Measurements from ENCODE around the gene C16orf54.
"Not testable (repeated sequence)": the region's sequence is repeated elsewhere in the genome, so short reads cannot be mapped to it uniquely, and the experiment has no call there.

C16orf54 gene

GRCh38 chr16:29707160-29707559 is 38.6 kb downstream of the C16orf54 start:
- not testable (repeated sequence) for DNase-seq (ENCODE audit: low read depth)

GRCh38 chr16:29705030-29705429 is 40.8 kb downstream of the C16orf54 start:
- DNase-seq (ENCODE audit: low read depth) = no peak

- DNase-seq (ENCODE audit: low read depth) = no peak
Measured at GRCh38 chr16:29702269-29702668, 43.5 kb downstream of the C16orf54 start.

- no peak for DNase-seq (ENCODE audit: low read depth)
Measured at GRCh38 chr16:29701214-29701555, 44.6 kb downstream of the C16orf54 start.

GRCh38 chr16:29700253-29700987 is 45.4 kb downstream of the C16orf54 start:
- peak; percentile 77 for DNase-seq (ENCODE audit: low read depth)

GRCh38 chr16:29699324-29700219 is 46.2 kb downstream of the C16orf54 start:
- DNase-seq (ENCODE audit: low read depth) = no peak

GRCh38 chr16:29698484-29699323 is 47.1 kb downstream of the C16orf54 start:
- no peak for DNase-seq (ENCODE audit: low read depth)

GRCh38 chr16:29698042-29698441 is 47.7 kb downstream of the C16orf54 start:
- no peak for DNase-seq (ENCODE audit: low read depth)

- no peak for DNase-seq (ENCODE audit: low read depth)
Measured at GRCh38 chr16:29697391-29697790, 48.4 kb downstream of the C16orf54 start.

GRCh38 chr16:29696881-29697331 is 48.9 kb downstream of the C16orf54 start:
- no peak for DNase-seq (ENCODE audit: low read depth)

- DNase-seq (ENCODE audit: low read depth) = not testable (repeated sequence)
Measured at GRCh38 chr16:29695675-29696074, 50.1 kb downstream of the C16orf54 start.

GRCh38 chr16:29694384-29695195 is 51.2 kb downstream of the C16orf54 start:
- no peak for DNase-seq (ENCODE audit: low read depth)

GRCh38 chr16:29692606-29693005 is 53.2 kb downstream of the C16orf54 start:
- not testable (repeated sequence) for DNase-seq (ENCODE audit: low read depth)

Measured in GM04504 (cell line).